ENCODE data around the gene BCKDK.

GRCh38 chr16:31085873-31086628 lies 22.1 kb upstream of the BCKDK start:
- no peak for TF ChIP-seq EZH2 (IDR thresholded peaks at IDR 0.05; ENCODE audit: low read length, unreplicated experiment)
- no peak for TF ChIP-seq CTCF (conservative IDR thresholded peaks at IDR 0.05; ENCODE audit: low read depth, low read length)
